ENCODE data around the gene CASQ2. TPM values are rescaled to one million over a fixed set of nuclear protein-coding genes. Genes with fewer than 3 reads are reported as not detected.

Gene CASQ2
- polyA plus RNA-seq (ENCODE audit: insufficient read length in 12 of 12), result 1,000 to 10,000 TPM in 3 of 12 donors, 100 to 1,000 TPM in 9; 191 to 1,063 (median 826) TPM
- long read RNA-seq, donor 1, result 0 reads
- long read RNA-seq, donor 2, transcript CASQ2-201 (11 exons, 2,674 nt), result major isoform, 382 of 541 reads
- long read RNA-seq, donor 2, partial matches to known transcripts, result 154 of 541 reads
- long read RNA-seq, donor 2, other reads (novel, unspliced or antisense), result 5 of 541 reads
- long read RNA-seq, donor 3, transcript CASQ2-201 (11 exons, 2,674 nt), result major isoform, 148 of 222 reads
- long read RNA-seq, donor 3, partial matches to known transcripts, result 74 of 222 reads
- long read RNA-seq, donor 3, other reads (novel, unspliced or antisense), result 0 of 222 reads
- long read RNA-seq, donor 4, transcript CASQ2-201 (11 exons, 2,674 nt), result major isoform, 96 of 126 reads
- long read RNA-seq, donor 4, partial matches to known transcripts, result 30 of 126 reads
- long read RNA-seq, donor 4, other reads (novel, unspliced or antisense), result 0 of 126 reads
- long read RNA-seq, donor 5, transcript CASQ2-201 (11 exons, 2,674 nt), result major isoform, 382 of 534 reads
- long read RNA-seq, donor 5, partial matches to known transcripts, result 152 of 534 reads
- long read RNA-seq, donor 5, other reads (novel, unspliced or antisense), result 0 of 534 reads
- long read RNA-seq, donor 6, transcript CASQ2-201 (11 exons, 2,674 nt), result major isoform, 107 of 169 reads
- long read RNA-seq, donor 6, partial matches to known transcripts, result 62 of 169 reads
- long read RNA-seq, donor 6, other reads (novel, unspliced or antisense), result 0 of 169 reads
- long read RNA-seq, donor 7, transcript CASQ2-201 (11 exons, 2,674 nt), result major isoform, 113 of 143 reads
- long read RNA-seq, donor 7, partial matches to known transcripts, result 30 of 143 reads
- long read RNA-seq, donor 7, other reads (novel, unspliced or antisense), result 0 of 143 reads
- long read RNA-seq, donor 8, transcript CASQ2-201 (11 exons, 2,674 nt), result major isoform, 376 of 518 reads
- long read RNA-seq, donor 8, partial matches to known transcripts, result 137 of 518 reads
- long read RNA-seq, donor 8, other reads (novel, unspliced or antisense), result 5 of 518 reads
- long read RNA-seq, donor 9, transcript CASQ2-201 (11 exons, 2,674 nt), result major isoform, 79 of 146 reads
- long read RNA-seq, donor 9, partial matches to known transcripts, result 67 of 146 reads
- long read RNA-seq, donor 9, other reads (novel, unspliced or antisense), result 0 of 146 reads
- long read RNA-seq, donor 10, transcript CASQ2-201 (11 exons, 2,674 nt), result major isoform, 342 of 469 reads
- long read RNA-seq, donor 10, partial matches to known transcripts, result 127 of 469 reads
- long read RNA-seq, donor 10, other reads (novel, unspliced or antisense), result 0 of 469 reads
- long read RNA-seq, donor 11, transcript CASQ2-201 (11 exons, 2,674 nt), result major isoform, 248 of 326 reads
- long read RNA-seq, donor 11, partial matches to known transcripts, result 73 of 326 reads
- long read RNA-seq, donor 11, other reads (novel, unspliced or antisense), result 5 of 326 reads

DNA sequence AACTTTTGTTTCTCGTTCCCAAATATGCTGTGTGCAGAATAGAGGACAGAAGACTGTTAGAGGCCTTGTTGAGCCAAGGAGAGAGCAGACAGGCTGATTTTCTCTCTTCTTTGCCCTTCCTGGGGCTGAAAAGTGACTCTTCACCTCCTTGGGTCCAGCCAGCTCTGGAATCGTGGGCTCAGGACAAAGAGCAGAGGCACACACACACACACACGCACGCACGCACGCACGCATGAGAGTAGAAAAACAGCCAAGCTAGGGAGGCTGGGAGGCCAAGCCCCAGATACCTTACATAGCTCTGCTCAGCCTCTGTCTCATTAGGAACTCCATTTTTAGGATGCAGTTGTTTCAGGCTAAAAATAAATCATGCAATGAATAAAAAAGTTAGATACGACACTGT lies at the start of gene CASQ2:
Gene CASQ2, minus strand, starts transcription at position 166 of the 400 bp plus-strand sequence. CDS start 173 bp downstream, outside the sequence.
- DNase-seq, result no peak

DNA sequence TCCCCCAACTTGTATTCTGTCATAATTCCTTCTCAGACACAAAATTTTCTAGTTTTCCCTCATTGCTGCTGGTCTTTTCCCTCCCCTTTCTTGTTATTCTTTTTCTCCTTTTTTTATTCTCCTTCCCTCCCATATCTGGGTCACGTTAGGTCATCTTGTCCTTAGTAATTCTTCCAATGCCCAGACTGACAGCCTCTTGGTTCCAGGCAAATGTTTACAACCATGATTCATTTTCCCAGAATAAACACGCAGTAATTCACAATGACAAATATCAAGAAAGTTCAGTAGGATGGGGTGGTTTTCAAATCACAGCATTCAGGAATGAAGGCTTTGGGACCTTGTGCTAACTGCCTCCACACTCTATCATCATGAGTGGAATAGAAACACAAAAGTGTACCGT lies 47.2 kb upstream of the CASQ2 start:
- DNase-seq, result no peak

DNA sequence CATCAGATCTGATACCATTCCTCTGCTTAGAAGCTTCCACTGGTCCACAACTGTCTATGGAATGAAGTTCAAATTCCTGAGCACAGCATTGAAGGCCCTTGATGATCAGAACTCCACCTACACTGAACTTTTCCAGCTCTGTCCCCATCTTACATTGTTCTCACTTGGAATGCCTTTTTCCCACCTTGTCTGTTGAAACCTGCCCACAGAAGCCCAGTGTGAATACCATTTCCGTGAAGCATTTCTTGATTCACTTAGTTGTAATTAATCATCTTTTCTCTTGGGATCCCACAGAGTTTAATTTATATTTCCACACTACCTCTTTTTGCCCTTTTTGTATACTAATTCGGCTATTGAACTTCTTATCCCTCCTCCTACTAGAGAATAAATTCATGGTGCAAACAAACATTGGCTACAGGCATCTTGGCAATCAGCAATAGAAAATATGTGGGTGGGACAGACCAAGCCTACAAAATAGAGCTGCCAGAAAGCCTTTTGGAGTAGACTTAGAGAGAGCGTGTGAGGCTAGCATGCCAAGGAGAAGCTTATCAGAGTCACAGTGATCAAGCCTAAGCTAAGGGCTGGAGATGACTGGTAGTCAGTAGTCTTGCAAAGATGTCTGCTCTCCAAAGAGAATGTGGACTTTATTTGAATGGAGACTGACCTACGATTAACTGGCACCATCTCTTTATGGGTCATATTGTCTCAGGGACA lies 46.3 kb upstream of the CASQ2 start:
- DNase-seq, result no peak

DNA sequence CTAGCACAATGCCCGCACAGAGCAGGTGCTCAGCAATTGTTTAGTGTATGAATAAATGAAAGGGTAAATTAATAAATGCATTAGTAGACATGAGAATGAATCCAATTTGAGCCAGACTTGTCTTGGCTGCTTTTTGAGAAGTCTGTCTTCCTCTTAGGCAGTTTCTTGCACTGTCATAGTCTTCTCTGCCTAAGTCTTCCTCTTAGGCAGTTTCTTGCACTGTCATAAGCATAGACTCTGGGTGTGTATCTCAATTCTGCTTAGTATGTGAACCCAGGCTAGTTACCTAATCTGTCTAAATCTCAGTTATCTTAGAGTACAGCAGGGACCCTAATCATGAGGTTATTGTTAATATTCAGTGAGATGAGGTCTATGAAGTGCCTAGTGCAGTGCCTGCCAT lies 45.2 kb upstream of the CASQ2 start:
- no peak for DNase-seq

DNA sequence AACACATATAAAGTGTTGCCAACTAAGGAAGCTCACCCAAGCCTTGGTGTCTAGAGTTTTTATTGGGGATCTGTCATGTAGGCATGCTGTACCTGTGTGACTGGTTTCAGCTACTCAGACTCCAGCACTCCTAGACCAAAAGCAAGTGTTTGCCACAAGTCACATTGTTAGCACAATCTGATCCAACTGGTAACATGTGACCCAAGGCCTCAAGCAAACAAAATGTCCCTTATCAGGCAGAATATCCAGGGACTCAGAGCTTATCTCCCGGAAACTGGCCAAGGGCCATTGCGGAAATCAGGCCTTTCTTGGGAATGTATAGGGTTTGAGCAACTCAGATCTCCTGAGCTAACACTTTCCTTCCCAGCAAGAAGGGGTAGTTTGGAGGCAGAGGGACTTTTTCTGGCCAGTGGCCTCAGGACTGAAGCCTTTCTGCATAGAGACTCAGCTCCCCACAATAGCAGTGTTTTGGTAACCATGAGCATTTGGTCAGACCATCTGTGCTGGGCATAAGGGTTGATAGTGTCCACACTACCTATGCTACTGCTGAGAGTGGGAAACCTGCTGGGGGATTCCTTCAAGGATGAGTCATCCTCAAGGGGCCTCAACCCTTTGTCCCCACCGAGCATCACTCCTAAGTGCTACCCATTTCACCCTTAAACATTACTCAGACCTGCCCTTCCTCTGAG lies 42.8 kb upstream of the CASQ2 start:
- no peak for DNase-seq

DNA sequence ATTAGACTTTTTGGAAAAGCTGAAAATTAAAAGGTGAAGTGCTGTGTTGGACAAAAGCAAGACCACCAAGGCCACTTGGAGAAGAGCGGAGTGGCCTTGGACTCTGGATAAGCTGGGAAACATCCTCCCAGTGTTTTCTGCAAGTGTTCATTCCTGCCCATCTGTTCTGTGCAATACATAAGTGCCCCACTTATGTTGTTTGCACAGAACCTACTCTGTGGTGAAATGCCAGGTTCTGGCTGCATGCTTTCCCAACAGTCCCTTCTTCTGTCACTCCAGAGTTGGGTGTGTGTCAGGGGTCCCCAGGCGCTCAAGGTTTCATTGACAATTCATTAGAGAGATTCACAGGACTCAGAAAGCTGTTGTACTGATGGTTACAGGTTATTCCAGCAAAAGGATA lies 42.1 kb upstream of the CASQ2 start:
- DNase-seq, result no peak

DNA sequence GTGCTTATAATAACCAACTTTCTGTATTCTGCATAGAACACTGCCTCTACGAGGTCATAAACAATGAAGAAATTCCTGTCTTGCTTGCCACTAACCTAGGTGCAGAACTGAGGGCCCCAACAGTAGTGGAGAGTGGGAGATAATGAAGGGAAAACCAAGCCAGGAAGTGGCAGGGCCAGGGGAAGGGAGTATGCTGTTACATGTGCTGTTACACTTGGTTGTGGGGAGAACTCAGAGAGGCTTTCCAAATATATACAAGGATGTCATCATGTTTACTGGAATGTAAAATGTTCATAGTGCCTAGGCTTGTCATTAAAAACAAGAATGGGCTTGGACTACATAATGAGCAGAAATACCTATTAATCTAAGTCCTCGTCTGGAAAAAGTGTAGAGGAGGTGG lies 41.3 kb upstream of the CASQ2 start:
- DNase-seq, result no peak

DNA sequence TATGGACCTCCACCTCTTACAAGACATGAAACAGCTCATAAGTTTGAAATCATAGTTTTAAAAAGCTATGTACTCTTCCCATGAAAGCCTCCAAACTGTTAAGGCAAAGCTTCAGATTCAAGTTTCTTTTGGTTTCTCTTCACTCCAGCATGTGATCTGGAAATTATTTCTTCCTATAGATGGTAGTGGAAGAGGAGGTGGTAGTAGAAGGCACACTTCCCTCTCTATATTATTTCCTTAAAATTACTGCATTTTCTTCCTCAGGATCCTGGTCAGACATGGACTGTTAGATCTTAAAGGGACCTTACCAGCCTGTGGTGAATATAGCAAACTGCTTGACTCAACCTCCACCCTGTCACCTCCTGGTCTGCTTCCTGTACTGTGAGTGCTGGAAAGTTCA lies 40.6 kb upstream of the CASQ2 start:
- DNase-seq, result no peak

DNA sequence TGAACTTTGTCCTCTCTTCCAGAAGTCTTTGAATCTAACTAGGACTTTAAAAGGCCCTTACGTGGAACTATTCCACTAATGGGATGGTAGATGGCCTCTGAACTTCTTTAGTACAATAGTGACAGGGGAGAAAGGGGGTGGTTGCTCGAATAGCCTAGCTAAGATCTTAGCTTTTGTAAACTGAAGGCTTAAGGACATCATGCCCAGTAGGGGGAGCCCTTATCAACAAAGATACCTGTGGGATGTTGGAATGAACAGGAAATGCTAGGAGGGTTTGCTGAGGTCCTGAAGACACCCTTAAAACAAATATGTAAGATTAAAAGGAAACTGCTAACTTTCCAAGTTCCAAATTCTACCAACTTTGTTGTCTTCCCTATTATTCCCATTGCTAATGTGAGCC lies 39.2 kb upstream of the CASQ2 start:
- peak; percentile 46 for DNase-seq

DNA sequence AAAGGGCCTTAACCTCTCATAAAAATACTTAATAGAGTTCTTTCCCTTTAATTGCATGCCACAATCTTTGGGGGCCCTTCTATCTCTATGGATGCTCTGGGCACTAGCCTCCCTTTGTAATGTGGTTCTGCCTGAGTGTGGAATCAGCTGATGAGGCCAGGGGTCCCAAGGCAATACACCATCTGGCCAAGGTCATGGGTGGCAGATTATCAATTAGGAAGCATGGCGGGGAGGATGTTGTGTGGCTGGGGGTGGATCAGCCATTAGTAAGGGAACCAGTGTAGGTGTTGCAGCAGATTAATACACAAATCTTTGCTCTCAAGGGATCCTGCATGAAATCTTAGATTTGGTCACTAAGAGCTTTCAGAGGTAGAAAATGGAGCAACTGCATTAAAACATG lies 37.1 kb upstream of the CASQ2 start:
- no peak for DNase-seq

DNA sequence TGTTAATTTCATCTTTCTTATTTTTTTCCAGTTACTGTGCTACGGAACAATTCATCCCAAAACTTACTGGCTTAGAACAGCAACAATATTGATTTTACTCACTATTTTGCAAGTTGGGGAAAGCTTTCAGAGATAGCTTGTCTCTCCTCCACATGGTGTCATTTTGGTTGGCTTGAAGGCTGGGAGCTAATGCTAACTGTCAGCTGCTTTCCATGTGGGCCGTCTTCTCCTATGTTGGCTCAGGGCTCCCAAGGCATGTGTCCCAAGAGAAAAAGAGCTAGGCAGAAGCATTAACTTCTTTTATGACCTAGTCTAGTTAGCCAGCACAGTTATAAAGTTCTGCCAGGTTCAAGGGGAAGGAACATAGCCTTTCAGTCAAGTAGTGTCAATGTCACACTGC lies 33.9 kb upstream of the CASQ2 start:
- no peak for DNase-seq

DNA sequence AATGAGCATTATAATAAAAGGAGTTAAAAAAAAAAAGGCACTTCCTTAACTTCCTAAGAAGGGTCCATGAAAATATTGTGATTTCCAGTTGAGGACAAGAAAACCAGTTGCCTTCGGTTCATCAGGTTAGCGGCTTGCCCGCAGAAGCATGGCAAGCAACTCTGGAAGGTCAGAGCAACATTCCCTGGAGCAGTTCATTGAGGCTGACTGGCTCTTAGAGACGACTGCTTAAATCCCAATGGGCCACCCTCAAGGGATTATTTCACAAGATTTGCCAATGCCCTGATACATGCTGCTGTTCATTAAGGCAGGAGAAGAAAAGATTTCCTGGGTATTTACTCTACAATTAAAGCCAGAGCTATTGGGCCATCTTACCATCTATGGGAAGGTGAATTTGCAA lies 29.0 kb upstream of the CASQ2 start:
- DNase-seq, result no peak

DNA sequence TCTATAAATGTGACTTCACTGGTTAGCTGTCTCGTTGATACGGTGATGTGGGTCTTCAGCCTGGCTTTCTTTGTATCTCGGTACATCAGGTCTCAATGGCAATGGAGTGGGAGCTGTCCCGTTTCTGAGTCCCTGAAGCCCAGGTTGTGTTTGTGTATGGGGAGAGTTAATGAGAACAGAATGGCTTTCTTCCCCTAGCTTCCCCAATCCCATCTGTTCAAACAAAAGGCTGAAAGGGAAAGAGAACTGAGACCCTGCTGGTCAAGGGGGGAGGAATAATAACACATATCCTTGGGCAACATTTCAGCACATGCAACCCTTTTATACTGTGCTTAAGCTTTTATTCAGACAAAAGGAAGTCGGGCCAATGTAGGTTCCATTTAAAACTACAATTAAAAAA lies 28.4 kb upstream of the CASQ2 start:
- no peak for DNase-seq

DNA sequence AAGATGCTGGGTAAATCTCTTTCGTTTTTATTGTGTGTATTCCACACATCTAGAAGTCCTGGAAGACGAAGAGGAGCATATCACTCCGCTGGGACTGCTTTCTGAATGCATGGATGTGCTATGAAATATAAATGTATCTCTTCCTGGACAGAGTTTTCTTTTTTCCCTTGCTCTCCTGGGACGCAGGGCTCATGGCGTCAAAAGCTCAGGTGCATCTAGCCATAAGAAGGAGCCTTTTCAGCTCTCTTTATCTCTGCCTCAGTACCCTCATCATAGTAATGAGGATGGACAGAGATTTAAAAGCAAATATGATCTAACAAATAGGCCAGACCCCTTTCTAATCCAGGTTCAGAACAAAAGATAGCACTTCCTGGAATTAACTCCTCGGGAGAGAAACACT lies 27.5 kb upstream of the CASQ2 start:
- no peak for DNase-seq

DNA sequence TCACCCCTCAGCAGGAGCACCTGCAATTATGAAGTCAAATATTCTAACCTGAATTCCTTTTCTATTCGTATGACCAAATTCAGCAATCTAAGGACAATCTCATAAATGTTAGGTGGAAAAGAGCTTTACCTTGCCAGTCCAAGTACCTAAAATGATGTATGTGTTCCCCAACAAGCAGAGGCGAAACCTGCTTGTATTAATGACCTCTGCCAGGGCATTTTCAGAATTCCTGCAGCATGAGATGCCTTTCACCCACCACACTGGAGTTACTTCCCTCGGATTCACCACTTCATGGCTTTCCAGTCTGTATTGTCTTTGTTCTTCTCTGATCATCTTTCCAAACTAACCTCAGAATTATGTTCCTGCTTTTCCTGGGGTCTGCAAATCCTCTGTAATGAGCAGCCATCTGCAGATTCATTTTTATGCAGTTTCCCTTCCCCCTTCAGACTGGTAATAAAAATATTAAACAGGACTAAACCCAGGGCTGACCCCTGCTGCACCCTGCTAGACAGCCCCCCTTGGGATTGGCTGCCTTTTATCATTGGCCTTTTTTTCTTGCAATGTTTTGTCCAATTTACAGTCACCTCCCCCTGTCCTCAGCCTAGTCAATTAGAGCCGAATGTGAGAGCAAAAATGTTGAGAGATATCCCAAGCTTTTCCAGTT lies 26.6 kb upstream of the CASQ2 start:
- DNase-seq, result no peak

DNA sequence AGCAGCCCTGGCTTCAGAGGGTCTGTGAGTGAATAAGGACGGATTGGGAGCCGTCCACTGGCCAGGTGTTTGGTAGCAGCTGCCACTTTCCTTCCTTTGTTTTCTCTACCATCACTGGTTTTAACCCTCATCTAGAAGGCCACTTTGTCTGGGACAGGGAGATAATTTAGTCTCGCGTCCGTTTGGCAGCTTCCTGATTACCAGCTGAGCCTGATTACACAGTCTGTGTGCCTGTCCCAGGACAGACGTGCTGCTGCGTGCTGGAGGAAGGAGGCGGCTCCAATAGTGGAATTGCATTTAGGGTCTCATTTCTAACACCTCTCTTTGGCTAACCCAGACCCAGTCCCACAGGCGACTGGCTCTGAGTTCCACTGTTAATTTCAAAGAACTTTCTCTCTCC lies 24.6 kb upstream of the CASQ2 start:
- DNase-seq, result no peak

DNA sequence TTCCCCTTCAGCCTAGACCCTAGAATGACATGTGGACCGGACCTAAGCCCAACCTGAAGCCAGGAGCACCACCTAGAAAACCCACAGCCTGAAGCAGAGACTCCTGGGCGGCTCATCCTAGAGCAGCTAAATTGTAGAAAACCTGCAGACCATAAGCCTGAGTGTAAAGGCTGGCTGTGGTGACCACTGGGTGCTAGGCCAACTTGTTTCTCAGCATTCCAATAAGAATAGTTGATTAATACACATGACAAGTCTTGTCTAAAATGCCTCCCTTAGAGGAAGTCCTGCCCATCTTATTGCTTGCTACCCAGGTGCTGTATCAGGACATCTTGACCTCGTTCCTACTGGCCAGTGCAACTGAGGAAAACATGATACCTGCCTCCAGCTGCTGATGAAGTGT lies 23.3 kb upstream of the CASQ2 start:
- no peak for DNase-seq

DNA sequence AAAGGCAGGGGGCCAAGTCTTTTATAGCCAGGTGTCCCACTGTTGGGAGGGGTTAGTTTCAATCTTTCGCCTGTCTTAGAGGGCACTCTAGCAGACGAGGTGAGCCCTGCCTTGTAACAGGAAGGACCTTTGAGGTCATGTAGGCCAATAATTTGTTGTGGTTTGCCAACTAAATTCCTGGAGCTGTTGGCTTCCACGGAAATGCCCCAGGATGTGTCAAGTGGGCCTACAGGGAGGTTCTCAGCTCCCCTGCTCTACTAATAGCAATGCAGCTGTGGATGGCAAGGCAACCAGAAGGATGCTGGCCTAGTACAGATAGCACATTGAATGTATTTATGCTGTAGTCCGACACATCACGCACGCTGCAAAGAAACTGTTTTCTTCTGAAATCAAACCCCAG lies 22.3 kb upstream of the CASQ2 start:
- no peak for DNase-seq

DNA sequence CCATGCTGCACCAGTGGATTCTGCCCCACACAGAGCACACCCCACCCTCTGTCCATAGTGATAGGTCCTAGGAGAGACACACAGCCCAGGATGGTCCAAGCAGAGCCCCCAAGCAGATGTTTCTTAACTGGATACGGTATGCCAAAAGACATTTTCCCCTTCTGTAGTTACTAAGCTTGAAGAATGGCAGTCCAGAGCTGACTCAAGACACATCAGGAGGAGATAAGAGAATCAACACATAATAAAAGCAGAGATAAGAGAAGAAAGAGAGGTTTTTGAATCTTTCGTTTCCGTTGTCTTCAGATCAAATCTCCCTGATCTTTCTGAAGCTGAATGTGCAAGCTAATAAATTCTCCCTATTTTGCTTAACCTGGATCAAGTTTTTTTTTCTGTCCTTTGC lies 21.8 kb upstream of the CASQ2 start:
- DNase-seq, result no peak

DNA sequence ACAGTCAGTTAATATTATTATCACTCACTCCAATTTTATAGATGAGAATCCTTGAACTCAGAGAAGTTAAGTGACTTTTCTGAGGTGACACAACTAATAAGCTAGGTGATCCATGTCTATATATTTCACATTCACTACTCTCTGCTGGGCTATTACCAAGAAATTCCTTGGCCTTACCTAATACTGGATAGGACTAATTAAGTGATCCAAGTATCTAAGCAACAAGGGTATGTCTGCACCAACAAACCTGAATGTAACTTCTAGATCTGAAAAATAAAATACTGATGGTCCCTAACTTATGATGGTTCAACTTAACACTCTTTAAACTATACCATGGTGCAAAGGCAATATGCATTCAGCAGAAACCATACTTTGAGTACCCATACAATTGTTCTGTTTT lies 14.8 kb upstream of the CASQ2 start:
- no peak for DNase-seq

Measured in muscle of arm (tissue), 14 donors.